HT-29 (cell line): ENCODE measurements around the gene ADGRG3. TPM values are rescaled to one million over a fixed set of nuclear protein-coding genes. Genes with fewer than 3 reads are reported as not detected.
"Not testable (repeated sequence)": the region's sequence is repeated elsewhere in the genome, so short reads cannot be mapped to it uniquely, and the experiment has no call there.

Experiments used
- DNase-seq: peaks from one replicate; pipeline ENCODE4 v3.0.0-alpha.2; 2015; ENCODE audit warnings: low spot score
- total RNA-seq: library from RNA; depleted of rRNA; stranded (reverse); fragments of >200 nt; shearing (Covaris generic); gene quantifications from 2 replicates; pipeline ENCODE4 v1.2.3, GENCODE V29; 2014

Gene ADGRG3
- total RNA-seq, 1 experiment from 2014 or later, result not detected

- DNase-seq, result no peak
Observed at GRCh38 chr16:57661936-57662906, 5.9 kb upstream of the ADGRG3 start.

GRCh38 chr16:57663436-57663835 is 4.7 kb upstream of the ADGRG3 start:
- no peak for DNase-seq

- no peak for DNase-seq
Observed at GRCh38 chr16:57663917-57664661, 4.0 kb upstream of the ADGRG3 start.

GRCh38 chr16:57664662-57665025 is 3.5 kb upstream of the ADGRG3 start:
- no peak for DNase-seq

- DNase-seq, result no peak
Observed at GRCh38 chr16:57665541-57665940, 2.6 kb upstream of the ADGRG3 start.

- DNase-seq, result no peak
Observed at GRCh38 chr16:57666353-57667047, 1.6 kb upstream of the ADGRG3 start.

- DNase-seq, result no peak
Observed at GRCh38 chr16:57667048-57667525, 1.0 kb upstream of the ADGRG3 start.

- no peak for DNase-seq
Observed at GRCh38 chr16:57667526-57668262, 412 bp upstream of the ADGRG3 start.

- no peak for DNase-seq
Observed at GRCh38 chr16:57668630-57669475, 747 bp downstream of the ADGRG3 start.

- no peak for DNase-seq
Observed at GRCh38 chr16:57669476-57670162, 1.5 kb downstream of the ADGRG3 start.

- DNase-seq, result no peak
Observed at GRCh38 chr16:57670196-57670595, 2.1 kb downstream of the ADGRG3 start.

GRCh38 chr16:57671451-57671850 is 3.3 kb downstream of the ADGRG3 start:
- DNase-seq, result not testable (repeated sequence)

GRCh38 chr16:57672416-57672815 is 4.3 kb downstream of the ADGRG3 start:
- no peak for DNase-seq

- no peak for DNase-seq
Observed at GRCh38 chr16:57672824-57673223, 4.7 kb downstream of the ADGRG3 start.

- DNase-seq, result no peak
Observed at GRCh38 chr16:57675741-57676551, 7.8 kb downstream of the ADGRG3 start.

- DNase-seq, result no peak
Observed at GRCh38 chr16:57676553-57677085, 8.5 kb downstream of the ADGRG3 start.

- no peak for DNase-seq
Observed at GRCh38 chr16:57677622-57678369, 9.7 kb downstream of the ADGRG3 start.

GRCh38 chr16:57679016-57679415 is 10.9 kb downstream of the ADGRG3 start:
- DNase-seq, result no peak
